Astrocyte (in vitro differentiated cells and primary cell): Measurements from ENCODE around the gene KLF11. TPM values are rescaled to one million over a fixed set of nuclear protein-coding genes. Genes with fewer than 3 reads are reported as not detected.

Experiments
- DNase-seq: peaks from one replicate; pipeline ENCODE4 v3.0.0-alpha.2; 2010; ENCODE audit warnings: low read depth
- FAIRE-seq: peaks from 2 replicates; lab custom pipeline; 2011; peaks lifted over from hg19 to GRCh38; lab: Jason Lieb, UNC
- H2AFZ ChIP-seq: 2 replicates; pipeline ENCODE4 v1.6.0; 2012; ENCODE audit warnings: low read depth, low read length, inconsistent platforms
- H3K27ac ChIP-seq: 2 replicates; pipeline ENCODE4 v1.5.1; 2011; ENCODE audit warnings: low read depth, low read length, inconsistent platforms
- H3K27me3 ChIP-seq: 2 replicates; pipeline ENCODE4 v1.6.0; 2011; ENCODE audit warnings: low read length, inconsistent platforms; ENCODE audit not compliant: insufficient read depth
- H3K36me3 ChIP-seq: 2 replicates; pipeline ENCODE4 v1.5.1; 2011; ENCODE audit warnings: low read length, inconsistent platforms; ENCODE audit not compliant: insufficient read depth
- H3K4me1 ChIP-seq: 2 replicates; pipeline ENCODE4 v1.5.1; 2011; ENCODE audit warnings: low read length, inconsistent platforms; ENCODE audit not compliant: insufficient read depth
- H3K4me2 ChIP-seq: 2 replicates; pipeline ENCODE4 v1.6.0; 2012; ENCODE audit warnings: low read length, inconsistent platforms
- H3K4me3 ChIP-seq: 2 replicates; pipeline ENCODE4 v1.5.1; 2011; ENCODE audit warnings: low read depth, mild to moderate bottlenecking, low read length, inconsistent platforms; ENCODE audit not compliant: insufficient read depth
- H3K79me2 ChIP-seq: 2 replicates; pipeline ENCODE4 v1.6.0; 2012; ENCODE audit warnings: mild to moderate bottlenecking, low read length, inconsistent platforms; ENCODE audit not compliant: insufficient read depth
- H3K9ac ChIP-seq: 2 replicates; pipeline ENCODE4 v1.6.0; 2012; ENCODE audit warnings: mild to moderate bottlenecking, low read length, inconsistent platforms
- H3K9me3 ChIP-seq: 2 replicates; pipeline ENCODE4 v1.5.1; 2012; ENCODE audit warnings: low read depth, mild to moderate bottlenecking, low read length, inconsistent platforms; ENCODE audit not compliant: insufficient read depth
- H4K20me1 ChIP-seq: 2 replicates; pipeline ENCODE4 v1.6.0; 2012; ENCODE audit warnings: low read length, inconsistent platforms; ENCODE audit not compliant: insufficient read depth
- H3K27ac Mint-ChIP-seq: one replicate; pipeline ENCODE4 v1.8.0; 2021; ENCODE audit warnings: mild to moderate bottlenecking, mixed read lengths; ENCODE audit not compliant: unreplicated experiment
- H3K27me3 Mint-ChIP-seq: one replicate; pipeline ENCODE4 v1.8.0; 2021; ENCODE audit warnings: low read depth, mixed read lengths; ENCODE audit not compliant: unreplicated experiment
- H3K36me3 Mint-ChIP-seq: one replicate; pipeline ENCODE4 v1.8.0; 2021; ENCODE audit warnings: low read depth, mixed read lengths; ENCODE audit not compliant: unreplicated experiment
- H3K4me1 Mint-ChIP-seq: one replicate; pipeline ENCODE4 v1.8.0; 2021; ENCODE audit warnings: low read depth, mixed read lengths; ENCODE audit not compliant: unreplicated experiment
- H3K4me3 Mint-ChIP-seq: one replicate; pipeline ENCODE4 v1.8.0; 2021; ENCODE audit warnings: mild to moderate bottlenecking, moderate library complexity, mixed read lengths; ENCODE audit not compliant: unreplicated experiment
- H3K9me3 Mint-ChIP-seq: one replicate; pipeline ENCODE4 v1.8.0; 2021; ENCODE audit warnings: mild to moderate bottlenecking, mixed read lengths; ENCODE audit not compliant: unreplicated experiment
- EZH2 ChIP-seq: IDR thresholded peaks from 2 replicates; pipeline ENCODE4 v1.6.1; 2012; ENCODE audit warnings: mild to moderate bottlenecking, low read length, inconsistent platforms; ENCODE audit not compliant: insufficient read depth
- total RNA-seq: library from RNA; stranded (reverse); gene quantifications from 2 replicates; pipeline ENCODE4 v1.2.1, GENCODE V29; 2021
- TF ChIP-seq, protein P1 (sequence below): IDR thresholded peaks from 2 replicates; pipeline ENCODE4 v1.5.1; 2011; ENCODE audit warnings: low read depth, mild to moderate bottlenecking, inconsistent platforms, low read length, moderate library complexity; ENCODE audit not compliant: insufficient read depth

Gene KLF11
- total RNA-seq, 1 donor from 2014 or later = 9.8 TPM

DNA sequence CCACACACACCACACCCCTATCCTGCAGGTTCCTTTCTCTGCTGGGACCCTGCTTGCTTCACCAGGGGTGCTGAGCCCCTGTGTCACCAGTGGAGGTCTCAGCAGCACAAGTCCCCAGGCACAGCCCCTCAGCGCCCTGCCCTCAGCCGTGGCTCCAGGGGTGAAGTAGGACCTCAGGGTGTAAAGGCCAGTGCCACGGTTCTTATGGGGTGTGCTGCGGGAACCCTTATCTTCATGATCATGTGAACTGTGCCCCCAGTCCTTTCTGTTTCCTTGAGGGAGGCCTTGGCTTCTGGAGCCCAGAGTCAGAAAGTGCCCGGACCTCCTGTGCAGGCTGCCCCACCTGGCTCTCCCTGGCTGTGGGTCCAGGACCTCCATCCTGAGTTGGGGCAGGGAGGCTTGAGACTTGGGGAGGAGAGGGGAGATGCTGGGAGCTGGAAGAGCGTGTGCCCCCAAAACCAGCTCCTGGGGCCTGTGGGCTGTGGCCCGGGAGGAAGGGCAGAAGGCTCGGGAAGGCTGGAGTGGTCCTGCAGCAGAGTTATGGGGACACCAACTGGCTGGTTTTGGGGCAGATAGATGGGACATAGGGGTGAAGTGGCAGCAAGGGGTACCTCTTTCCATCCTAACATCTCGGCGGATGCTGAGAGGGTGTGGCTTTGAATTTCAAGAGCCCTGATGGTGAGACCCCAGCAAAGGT lies 20.2 kb upstream of the KLF11 start:
- Histone ChIP-seq H3K27me3 (peaks cover 13% of the 10 kb centered on the region), H3K9me3 (no peaks in the 10 kb centered on the region), H2AFZ (no peak overlapping the region), H3K27ac (no peak overlapping the region), H3K4me1 (no peaks in the 10 kb centered on the region), H3K4me2 (no peak overlapping the region), H3K79me2 (no peaks in the 10 kb centered on the region), H3K4me3 (no peak overlapping the region), H4K20me1 (no peaks in the 10 kb centered on the region), H3K36me3 (no peaks in the 10 kb centered on the region), H3K9ac (no peak overlapping the region)
- FAIRE-seq (no peak), DNase-seq (no peak)
- Mint-ChIP-seq H3K27me3 (peaks cover 27% of the 10 kb centered on the region), H3K4me1 (no peaks in the 10 kb centered on the region), H3K36me3 (no peaks in the 10 kb centered on the region), H3K27ac (no peak overlapping the region), H3K9me3 (peaks cover 3% of the 10 kb centered on the region), H3K4me3 (no peak overlapping the region)
- TF ChIP-seq, protein P1, sequence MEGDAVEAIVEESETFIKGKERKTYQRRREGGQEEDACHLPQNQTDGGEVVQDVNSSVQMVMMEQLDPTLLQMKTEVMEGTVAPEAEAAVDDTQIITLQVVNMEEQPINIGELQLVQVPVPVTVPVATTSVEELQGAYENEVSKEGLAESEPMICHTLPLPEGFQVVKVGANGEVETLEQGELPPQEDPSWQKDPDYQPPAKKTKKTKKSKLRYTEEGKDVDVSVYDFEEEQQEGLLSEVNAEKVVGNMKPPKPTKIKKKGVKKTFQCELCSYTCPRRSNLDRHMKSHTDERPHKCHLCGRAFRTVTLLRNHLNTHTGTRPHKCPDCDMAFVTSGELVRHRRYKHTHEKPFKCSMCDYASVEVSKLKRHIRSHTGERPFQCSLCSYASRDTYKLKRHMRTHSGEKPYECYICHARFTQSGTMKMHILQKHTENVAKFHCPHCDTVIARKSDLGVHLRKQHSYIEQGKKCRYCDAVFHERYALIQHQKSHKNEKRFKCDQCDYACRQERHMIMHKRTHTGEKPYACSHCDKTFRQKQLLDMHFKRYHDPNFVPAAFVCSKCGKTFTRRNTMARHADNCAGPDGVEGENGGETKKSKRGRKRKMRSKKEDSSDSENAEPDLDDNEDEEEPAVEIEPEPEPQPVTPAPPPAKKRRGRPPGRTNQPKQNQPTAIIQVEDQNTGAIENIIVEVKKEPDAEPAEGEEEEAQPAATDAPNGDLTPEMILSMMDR = no peak
- no peak for TF ChIP-seq EZH2

DNA sequence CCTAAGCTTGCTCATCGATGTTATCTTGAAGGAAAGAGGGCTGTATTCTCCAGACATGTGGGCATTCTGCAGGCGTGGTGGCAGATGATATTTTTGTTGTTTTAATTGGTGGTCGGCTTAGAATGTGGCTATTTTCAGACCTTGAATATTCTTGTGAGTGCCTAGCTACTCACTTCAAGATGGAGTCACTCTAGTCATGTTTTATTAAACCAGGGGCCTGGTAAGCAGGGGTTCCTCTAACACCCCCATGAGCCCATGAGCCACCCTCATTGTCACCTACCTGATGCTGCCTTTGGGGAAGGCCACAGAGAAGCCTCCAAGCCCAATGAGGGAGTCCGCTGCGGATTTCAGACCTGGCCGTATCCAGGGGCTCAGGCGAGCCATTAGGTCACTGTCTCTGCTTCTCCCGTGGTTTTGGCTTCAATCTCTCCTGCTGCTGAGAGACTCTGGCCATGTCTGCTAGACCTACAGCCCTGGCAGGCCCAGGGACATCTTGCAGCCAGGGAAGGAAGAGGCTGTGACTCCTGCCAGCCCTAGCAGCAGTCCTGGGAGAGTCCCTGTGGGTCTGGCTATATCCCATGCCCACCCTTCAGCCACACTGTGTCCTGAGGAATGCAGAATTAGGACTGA lies 16.3 kb upstream of the KLF11 start:
- H3K27ac ChIP-seq = no peak overlapping the region
- no peaks in the 10 kb centered on the region for H3K9me3 ChIP-seq
- no peak for FAIRE-seq

More for the DNA sequence above, 16.3 kb upstream of the KLF11 start:
- Histone ChIP-seq H3K4me1 (peaks cover 7% of the 10 kb centered on the region), H2AFZ (no peak overlapping the region), H3K4me3 (no peak overlapping the region), H3K4me2 (no peak overlapping the region), H3K27me3 (peaks cover 4% of the 10 kb centered on the region), H3K9ac (no peak overlapping the region), H4K20me1 (no peaks in the 10 kb centered on the region), H3K36me3 (no peaks in the 10 kb centered on the region), H3K79me2 (no peaks in the 10 kb centered on the region)
- Mint-ChIP-seq H3K4me3 (no peak overlapping the region), H3K4me1 (no peaks in the 10 kb centered on the region), H3K36me3 (no peaks in the 10 kb centered on the region), H3K27me3 (peaks cover 14% of the 10 kb centered on the region), H3K27ac (no peak overlapping the region), H3K9me3 (no peaks in the 10 kb centered on the region)
- no peak for DNase-seq
- no peak for TF ChIP-seq EZH2
- TF ChIP-seq, protein P1 = no peak
